Kidney (tissue), 14 donors: Measurements from ENCODE around the gene ITPKC. TPM values are rescaled to one million over a fixed set of nuclear protein-coding genes. Genes with fewer than 3 reads are reported as not detected.
"Not testable (repeated sequence)": the region's sequence is repeated elsewhere in the genome, so short reads cannot be mapped to it uniquely, and the experiment has no call there.

Source experiments
- DNase-seq, 5 donors: peaks; one replicate each; pipeline ENCODE4 v3.0.0-alpha.2; 2013 to 2020
- FAIRE-seq: peaks from 2 replicates; lab custom pipeline; 2012; peaks lifted over from hg19 to GRCh38; lab: Jason Lieb, UNC
- H3K27ac ChIP-seq, 2 donors: one replicate each; pipeline ENCODE4 v1.7.0; 2013; ENCODE audit warnings: low read depth in 2 of 2, low read length in 2 of 2, inconsistent platforms in 1 of 2
- H3K27me3 ChIP-seq: one replicate; pipeline ENCODE4 v1.7.1; 2013; ENCODE audit warnings: low read length, inconsistent platforms; ENCODE audit not compliant: control insufficient read depth, insufficient read depth
- H3K36me3 ChIP-seq, 3 donors: one replicate each; pipeline versions ENCODE4 v1.7.0 to v1.7.1; 2013; ENCODE audit warnings: low read length in 3 of 3, control low read depth in 1 of 3, inconsistent platforms in 1 of 3; ENCODE audit not compliant: insufficient read depth in 3 of 3, control insufficient read depth in 2 of 3
- H3K4me1 ChIP-seq, 3 donors: one replicate each; pipeline versions ENCODE4 v1.7.0 to v1.7.1; 2013; ENCODE audit warnings: low read length in 3 of 3, inconsistent platforms in 1 of 3, low read depth in 1 of 3; ENCODE audit not compliant: control insufficient read depth in 2 of 3, insufficient read depth in 2 of 3
- H3K4me3 ChIP-seq, 3 donors: one replicate each; pipeline versions ENCODE4 v1.7.0 to v1.8.1; 2013; ENCODE audit warnings: low read length in 3 of 3, control low read depth in 1 of 3, inconsistent platforms in 1 of 3
- H3K9ac ChIP-seq, 3 donors: one replicate each; pipeline versions ENCODE4 v1.7.0 to v1.7.1; 2013; ENCODE audit warnings: low read length in 3 of 3, control low read depth in 1 of 3, inconsistent platforms in 1 of 3
- H3K9me3 ChIP-seq, 3 donors: one replicate each; pipeline versions ENCODE4 v1.7.0 to v1.7.1; 2013; ENCODE audit warnings: low read length in 3 of 3, control low read depth in 1 of 3, inconsistent platforms in 1 of 3; ENCODE audit not compliant: control insufficient read depth in 2 of 3, insufficient read depth in 1 of 3
- intact Hi-C: fragments of 100-400 bp; cut with DNase I; formaldehyde crosslinking; loops from one replicate; pipeline ENCODE4 v1.11.1; 2022
- polyA plus RNA-seq: library from polyadenylated mRNA; stranded (reverse); fragments of 350-450 nt; fragmentation: Illumina TruSeq; extraction: RNeasy Lipid Tissue Mini Kit (QIAGEN cat#74804); gene quantifications from one replicate; pipeline ENCODE4 v1.2.3, GENCODE V29; 2014; ENCODE audit warnings: low read depth, low replicate concordance; ENCODE audit not compliant: insufficient read depth
- total RNA-seq: library from RNA; stranded (reverse); fragmentation: NEBNext Ultra II Directional; extraction: Animal tissue kit (Norgen Biotek cat#: 25700); gene quantifications from one replicate; pipeline ENCODE4 v1.2.1, GENCODE V29; 2021
- TF ChIP-seq, protein P1 (sequence below): IDR thresholded peaks from 3 replicates; pipeline ENCODE4 v1.5.1; 2012; ENCODE audit warnings: mild to moderate bottlenecking, moderate library complexity, borderline replicate concordance; ENCODE audit not compliant: insufficient read depth; ENCODE audit errors: extremely low read depth
- donor health status: control.
- donor health status: control.
- donor health status: control.
- donor health status: control.
- donor health status: control.
- donor health status: DM: yes; HTN: yes; CAD: no.
- donor health status: Normal renal cell carcinoma (clear cell type).

The ITPKC gene
- total and polyA plus RNA-seq, 2 donors from 2014 or later: 14.3 to 27.9 TPM

DNA sequence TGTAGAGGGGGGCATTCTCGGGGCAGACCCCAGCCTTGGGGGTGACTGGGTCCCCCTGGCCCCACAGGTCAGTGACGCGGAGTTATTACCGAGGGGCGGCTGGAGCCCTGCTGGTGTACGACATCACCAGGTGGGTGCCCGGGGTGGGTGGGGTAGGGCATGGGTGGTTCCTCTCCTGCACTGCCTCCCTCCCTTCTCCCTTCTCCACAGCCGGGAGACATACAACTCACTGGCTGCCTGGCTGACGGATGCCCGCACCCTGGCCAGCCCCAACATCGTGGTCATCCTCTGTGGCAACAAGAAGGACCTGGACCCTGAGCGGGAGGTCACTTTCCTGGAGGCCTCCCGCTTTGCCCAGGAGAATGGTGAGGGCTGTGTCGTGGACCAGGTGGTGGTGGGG lies 66.8 kb downstream of the ITPKC start:
- intact Hi-C loops: no loop called here
- Histone ChIP-seq H3K4me1 (peaks cover 0 to 5% (median 3%) of the 10 kb centered on the region in 3 donors), H3K9ac (no peak overlapping the region), H3K27me3 (no peaks in the 10 kb centered on the region), H3K36me3 (peaks cover 0 to 3% (median 0%) of the 10 kb centered on the region in 3 donors), H3K4me3 (no peak overlapping the region), H3K9me3 (no peaks in the 10 kb centered on the region), H3K27ac (no peak overlapping the region)
- TF ChIP-seq, protein P1, sequence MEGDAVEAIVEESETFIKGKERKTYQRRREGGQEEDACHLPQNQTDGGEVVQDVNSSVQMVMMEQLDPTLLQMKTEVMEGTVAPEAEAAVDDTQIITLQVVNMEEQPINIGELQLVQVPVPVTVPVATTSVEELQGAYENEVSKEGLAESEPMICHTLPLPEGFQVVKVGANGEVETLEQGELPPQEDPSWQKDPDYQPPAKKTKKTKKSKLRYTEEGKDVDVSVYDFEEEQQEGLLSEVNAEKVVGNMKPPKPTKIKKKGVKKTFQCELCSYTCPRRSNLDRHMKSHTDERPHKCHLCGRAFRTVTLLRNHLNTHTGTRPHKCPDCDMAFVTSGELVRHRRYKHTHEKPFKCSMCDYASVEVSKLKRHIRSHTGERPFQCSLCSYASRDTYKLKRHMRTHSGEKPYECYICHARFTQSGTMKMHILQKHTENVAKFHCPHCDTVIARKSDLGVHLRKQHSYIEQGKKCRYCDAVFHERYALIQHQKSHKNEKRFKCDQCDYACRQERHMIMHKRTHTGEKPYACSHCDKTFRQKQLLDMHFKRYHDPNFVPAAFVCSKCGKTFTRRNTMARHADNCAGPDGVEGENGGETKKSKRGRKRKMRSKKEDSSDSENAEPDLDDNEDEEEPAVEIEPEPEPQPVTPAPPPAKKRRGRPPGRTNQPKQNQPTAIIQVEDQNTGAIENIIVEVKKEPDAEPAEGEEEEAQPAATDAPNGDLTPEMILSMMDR: no peak
- FAIRE-seq: no peak
- no peak for DNase-seq

DNA sequence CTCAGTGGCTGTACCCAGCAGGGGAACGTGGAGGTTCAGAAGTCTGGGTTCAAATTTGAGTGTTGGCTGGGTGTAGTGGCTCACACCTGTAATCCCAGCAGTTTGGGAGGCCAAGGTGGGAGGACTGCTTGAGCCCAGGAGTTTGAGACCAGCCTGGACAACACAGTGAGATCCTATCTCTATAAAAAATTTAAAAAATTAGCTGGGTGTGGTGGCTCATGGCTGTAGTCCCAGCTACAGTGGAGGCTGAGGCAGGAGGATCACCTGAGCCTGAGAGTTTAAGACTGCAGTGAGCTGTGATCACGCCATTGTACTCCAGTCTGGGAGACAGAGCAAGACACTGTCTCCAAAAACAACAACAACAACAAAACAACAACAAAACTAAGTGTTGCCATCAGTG lies 67.2 kb downstream of the ITPKC start:
- H3K9me3 ChIP-seq, H3K36me3 ChIP-seq, DNase-seq, H3K4me3 ChIP-seq, H3K27me3 ChIP-seq, H3K9ac ChIP-seq, FAIRE-seq, H3K27ac ChIP-seq, H3K4me1 ChIP-seq, intact Hi-C loops: not testable (repeated sequence)

DNA sequence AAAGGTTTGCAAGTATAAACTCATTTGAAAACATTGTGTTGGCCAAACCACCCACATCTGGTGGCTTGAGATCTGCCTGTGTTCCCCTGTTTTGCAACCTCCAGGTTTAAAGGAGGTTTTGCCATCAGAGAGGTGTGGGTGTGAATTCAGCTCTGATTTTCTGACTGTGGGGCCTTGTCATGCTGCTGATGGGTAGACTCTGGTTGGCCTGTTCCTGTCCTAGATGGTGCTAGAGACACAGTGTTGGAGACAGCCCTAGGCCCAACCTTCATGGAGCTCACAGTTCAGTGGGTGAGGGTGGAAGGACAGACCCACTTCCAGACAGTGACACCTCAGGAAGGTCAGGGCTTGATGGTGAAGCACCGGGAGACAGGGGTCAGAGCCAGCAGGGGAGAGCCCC lies 68.6 kb downstream of the ITPKC start:
- Histone ChIP-seq H3K27ac (no peak overlapping the region), H3K4me3 (no peak overlapping the region), H3K4me1 (no peaks in the 10 kb centered on the region), H3K36me3 (peaks cover 0 to 3% (median 0%) of the 10 kb centered on the region in 3 donors), H3K27me3 (no peaks in the 10 kb centered on the region), H3K9ac (no peak overlapping the region), H3K9me3 (no peaks in the 10 kb centered on the region)
- TF ChIP-seq, protein P1: no peak
- DNase-seq: no peak
- intact Hi-C loops: no loop called here
- no peak for FAIRE-seq

DNA sequence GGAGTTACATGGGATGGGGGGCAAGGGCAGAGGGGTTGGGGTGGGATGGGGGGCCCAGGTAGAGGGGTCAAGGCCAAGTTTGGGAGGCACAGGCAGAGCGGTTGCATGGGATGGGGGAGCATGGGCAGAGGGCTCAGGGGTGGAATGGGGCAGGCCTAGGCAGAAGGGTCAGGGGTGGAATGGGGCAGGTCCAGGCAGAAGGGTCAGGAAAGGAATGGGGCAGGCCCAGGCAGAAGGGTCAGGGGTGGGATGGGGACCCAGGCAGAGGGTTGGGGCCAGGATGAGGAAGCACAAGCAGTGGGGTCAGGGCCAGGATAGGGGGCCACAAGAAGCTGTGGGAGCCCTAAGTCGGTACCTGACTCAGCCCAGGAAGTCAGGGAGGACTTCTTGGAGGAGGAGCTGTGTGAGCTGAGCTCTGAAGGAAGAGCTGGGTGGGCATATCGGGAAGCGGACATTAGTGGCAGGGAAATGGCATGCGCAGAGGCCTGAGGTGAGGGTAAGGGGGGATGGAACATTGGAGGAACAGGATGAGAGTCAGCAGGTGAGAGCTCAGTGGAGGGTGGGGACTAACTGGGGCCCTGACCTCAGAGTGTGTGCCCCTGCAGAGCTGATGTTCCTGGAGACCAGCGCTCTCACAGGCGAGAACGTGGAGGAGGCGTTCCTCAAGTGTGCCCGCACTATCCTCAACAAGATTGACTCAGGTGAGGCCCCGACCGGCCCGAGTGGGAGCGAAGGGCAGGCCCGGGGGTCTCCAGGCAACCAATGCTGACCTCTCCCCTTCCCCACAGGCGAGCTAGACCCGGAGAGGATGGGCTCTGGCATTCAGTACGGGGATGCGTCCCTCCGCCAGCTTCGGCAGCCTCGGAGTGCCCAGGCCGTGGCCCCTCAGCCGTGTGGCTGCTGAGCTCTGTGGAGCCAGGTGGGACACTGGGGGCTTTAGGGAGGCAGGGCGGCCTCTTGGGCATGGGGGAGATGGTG lies 69.4 kb downstream of the ITPKC start:
- Histone ChIP-seq H3K27ac (no peak overlapping the region), H3K9me3 (no peaks in the 10 kb centered on the region), H3K27me3 (no peaks in the 10 kb centered on the region), H3K36me3 (peaks cover 0 to 3% (median 0%) of the 10 kb centered on the region in 3 donors), H3K4me1 (no peaks in the 10 kb centered on the region), H3K4me3 (no peak overlapping the region), H3K9ac (no peak overlapping the region)
- intact Hi-C loops: no loop called here
- TF ChIP-seq, protein P1: no peak
- DNase-seq (no peak), FAIRE-seq (no peak)

Other genes with a start within 250 kb of the ITPKC start
- gene SHKBP1, start 140.2 kb upstream of the ITPKC start, total RNA-seq: 69.6 TPM
- 91.3 TPM for gene SHKBP1, start 140.2 kb upstream of the ITPKC start, polyA plus RNA-seq
- 155 TPM for gene LTBP4, start 115.7 kb upstream of the ITPKC start, total RNA-seq
- gene LTBP4, start 115.7 kb upstream of the ITPKC start, polyA plus RNA-seq: 52.1 TPM
- 24.3 TPM for gene NUMBL, start 26.5 kb upstream of the ITPKC start, total RNA-seq
- 3.3 TPM for gene NUMBL, start 26.5 kb upstream of the ITPKC start, polyA plus RNA-seq
- 55.3 TPM for gene COQ8B, start 226 bp upstream of the ITPKC start, total RNA-seq
- gene COQ8B, start 226 bp upstream of the ITPKC start, polyA plus RNA-seq: 45.8 TPM
- gene ACTMAP, start 33.4 kb downstream of the ITPKC start, total RNA-seq: 8.7 TPM
- 8.9 TPM for gene ACTMAP, start 33.4 kb downstream of the ITPKC start, polyA plus RNA-seq
- gene SNRPA, start 34.1 kb downstream of the ITPKC start, total RNA-seq: 48.7 TPM
- gene SNRPA, start 34.1 kb downstream of the ITPKC start, polyA plus RNA-seq: 52.6 TPM
- gene MIA, start 58.4 kb downstream of the ITPKC start, total RNA-seq: 6.5 TPM
- gene MIA, start 58.4 kb downstream of the ITPKC start, polyA plus RNA-seq: not detected
- 42.1 TPM for gene RAB4B, start 61.1 kb downstream of the ITPKC start, total RNA-seq
- gene RAB4B, start 61.1 kb downstream of the ITPKC start, polyA plus RNA-seq: 61.7 TPM
- 96.0 TPM for gene EGLN2, start 82.1 kb downstream of the ITPKC start, total RNA-seq
- 96.3 TPM for gene EGLN2, start 82.1 kb downstream of the ITPKC start, polyA plus RNA-seq
- gene CYP2A6, start 133.3 kb downstream of the ITPKC start, total RNA-seq: not detected
- not detected for gene CYP2A6, start 133.3 kb downstream of the ITPKC start, polyA plus RNA-seq
- gene CYP2A7, start 165.1 kb downstream of the ITPKC start, total RNA-seq: not detected
- not detected for gene CYP2A7, start 165.1 kb downstream of the ITPKC start, polyA plus RNA-seq